Dermis microvascular lymphatic vessel endothelial cell (primary cell): ENCODE measurements around the gene EBP. TPM values are rescaled to one million over a fixed set of nuclear protein-coding genes. Genes with fewer than 3 reads are reported as not detected.

Experiments
- DNase-seq, 2 donors: peaks; one replicate each; pipeline versions ENCODE4 v3.0.0 to v3.0.0-alpha.2; 2010; ENCODE audit warnings: low read depth in 2 of 2
- total RNA-seq: library from RNA; depleted of rRNA; stranded (reverse); fragments of >200 nt; gene quantifications from 2 replicates; pipeline ENCODE4 v1.2.1, GENCODE V29; 2014

The EBP gene
- 85.3 and 141 TPM in 2 replicates for total RNA-seq

GRCh38 chrX:48521353-48522243, at the start of gene EBP:
EBP (plus strand) TSS chrX:48521808; CDS start chrX:48523772, 1,964 bp downstream.
- peak; percentile 69 to 85 for DNase-seq

- DNase-seq = no peak
These were observed 49.4 kb upstream of the EBP start for GRCh38 chrX:48472225-48472624.

- no peak for DNase-seq
These were observed 48.5 kb upstream of the EBP start for GRCh38 chrX:48472851-48473703.

- DNase-seq = no peak
These were observed 48.0 kb upstream of the EBP start for GRCh38 chrX:48473704-48473990.

GRCh38 chrX:48474127-48474526, 47.5 kb upstream of the EBP start:
- DNase-seq = peak in 1 of 2 donors; percentile 26

- no peak for DNase-seq
These were observed 47.0 kb upstream of the EBP start for GRCh38 chrX:48474581-48474980.

GRCh38 chrX:48475296-48475695, 46.3 kb upstream of the EBP start:
- no peak for DNase-seq

- DNase-seq = peak; percentile 71 to 90
These were observed 45.6 kb upstream of the EBP start, which contains the start of gene FTSJ1 for GRCh38 chrX:48475774-48476577. FTSJ1 (plus strand) TSS chrX:48476199; CDS start chrX:48478048, 1,849 bp downstream.

GRCh38 chrX:48476919-48477318, 44.7 kb upstream of the EBP start:
- no peak for DNase-seq

- DNase-seq = no peak
These were observed 43.5 kb upstream of the EBP start for GRCh38 chrX:48477960-48478755.

GRCh38 chrX:48478806-48479205, 42.8 kb upstream of the EBP start:
- DNase-seq = no peak

- no peak for DNase-seq
These were observed 41.5 kb upstream of the EBP start for GRCh38 chrX:48480142-48480541.

GRCh38 chrX:48480583-48480982, 41.0 kb upstream of the EBP start:
- no peak for DNase-seq

GRCh38 chrX:48482526-48482925, 39.1 kb upstream of the EBP start:
- DNase-seq = no peak

GRCh38 chrX:48487362-48487798, 34.2 kb upstream of the EBP start:
- DNase-seq = no peak

GRCh38 chrX:48488034-48488433, 33.6 kb upstream of the EBP start:
- DNase-seq = no peak

- DNase-seq = no peak
These were observed 32.3 kb upstream of the EBP start for GRCh38 chrX:48489296-48489695.

- DNase-seq = no peak
These were observed 31.7 kb upstream of the EBP start for GRCh38 chrX:48489892-48490291.

GRCh38 chrX:48490661-48491060, 30.9 kb upstream of the EBP start:
- no peak for DNase-seq

- DNase-seq = no peak
These were observed 29.8 kb upstream of the EBP start for GRCh38 chrX:48491809-48492208.
